Measurements from ENCODE around the gene PDIA4. TPM values are rescaled to one million over a fixed set of nuclear protein-coding genes. Genes with fewer than 3 reads are reported as not detected.
"Not testable (repeated sequence)": the region's sequence is repeated elsewhere in the genome, so short reads cannot be mapped to it uniquely, and the experiment has no call there.

The PDIA4 gene
- 100 to 1,000 TPM; 164 to 199 (median 188) TPM for polyA plus RNA-seq (ENCODE audit: insufficient read length in 3 of 3)

GRCh38 chr7:149028346-149029109 lies at the start of gene PDIA4:
TSS of gene PDIA4 (minus strand) at chr7:149028505. CDS start at chr7:149028408, 97 bp downstream.
- peak; percentile 93 to 97 (median 94) for DNase-seq (ENCODE audit: low read depth in 3 of 3, low spot score in 2 of 3)

- DNase-seq (ENCODE audit: low read depth in 3 of 3, low spot score in 2 of 3): no peak
These were observed 49.3 kb upstream of the PDIA4 start for GRCh38 chr7:149077594-149077993.

GRCh38 chr7:149075286-149075685 lies 47.0 kb upstream of the PDIA4 start:
- no peak for DNase-seq (ENCODE audit: low read depth in 3 of 3, low spot score in 2 of 3)

GRCh38 chr7:149074116-149074885 lies 46.0 kb upstream of the PDIA4 start:
- no peak for DNase-seq (ENCODE audit: low read depth in 3 of 3, low spot score in 2 of 3)

GRCh38 chr7:149072438-149072775 lies 44.1 kb upstream of the PDIA4 start:
- no peak for DNase-seq (ENCODE audit: low read depth in 3 of 3, low spot score in 2 of 3)

GRCh38 chr7:149071641-149072437 lies 43.5 kb upstream of the PDIA4 start:
- no peak for DNase-seq (ENCODE audit: low read depth in 3 of 3, low spot score in 2 of 3)

GRCh38 chr7:149071182-149071635 lies 42.9 kb upstream of the PDIA4 start:
- no peak for DNase-seq (ENCODE audit: low read depth in 3 of 3, low spot score in 2 of 3)

GRCh38 chr7:149070372-149071125 lies 42.2 kb upstream of the PDIA4 start:
- DNase-seq (ENCODE audit: low read depth in 3 of 3, low spot score in 2 of 3): no peak

- DNase-seq (ENCODE audit: low read depth in 3 of 3, low spot score in 2 of 3): no peak
These were observed 39.6 kb upstream of the PDIA4 start for GRCh38 chr7:149067869-149068268.

GRCh38 chr7:149063476-149063875 lies 35.2 kb upstream of the PDIA4 start:
- DNase-seq (ENCODE audit: low read depth in 3 of 3, low spot score in 2 of 3): no peak

- not testable (repeated sequence) for DNase-seq (ENCODE audit: low read depth in 3 of 3, low spot score in 2 of 3)
These were observed 34.1 kb upstream of the PDIA4 start for GRCh38 chr7:149062217-149062899.

- no peak for DNase-seq (ENCODE audit: low read depth in 3 of 3, low spot score in 2 of 3)
These were observed 31.9 kb upstream of the PDIA4 start for GRCh38 chr7:149060156-149060555.

GRCh38 chr7:149053885-149054284 lies 25.6 kb upstream of the PDIA4 start:
- no peak for DNase-seq (ENCODE audit: low read depth in 3 of 3, low spot score in 2 of 3)

GRCh38 chr7:149053384-149053783 lies 25.1 kb upstream of the PDIA4 start:
- no peak for DNase-seq (ENCODE audit: low read depth in 3 of 3, low spot score in 2 of 3)

- DNase-seq (ENCODE audit: low read depth in 3 of 3, low spot score in 2 of 3): no peak
These were observed 22.6 kb upstream of the PDIA4 start for GRCh38 chr7:149050941-149051340.

- DNase-seq (ENCODE audit: low read depth in 3 of 3, low spot score in 2 of 3): no peak
These were observed 20.5 kb upstream of the PDIA4 start for GRCh38 chr7:149048805-149049204.

GRCh38 chr7:149046416-149046815 lies 18.1 kb upstream of the PDIA4 start:
- DNase-seq (ENCODE audit: low read depth in 3 of 3, low spot score in 2 of 3): no peak

- DNase-seq (ENCODE audit: low read depth in 3 of 3, low spot score in 2 of 3): no peak
These were observed 15.6 kb upstream of the PDIA4 start for GRCh38 chr7:149043936-149044335.

GRCh38 chr7:149041350-149041749 lies 13.0 kb upstream of the PDIA4 start:
- no peak for DNase-seq (ENCODE audit: low read depth in 3 of 3, low spot score in 2 of 3)

GRCh38 chr7:149038641-149039040 lies 10.3 kb upstream of the PDIA4 start:
- DNase-seq (ENCODE audit: low read depth in 3 of 3, low spot score in 2 of 3): not testable (repeated sequence)

All from right renal cortex interstitium (tissue), 3 donors.